ENCODE results near the gene PSME3IP1. TPM values are rescaled to one million over a fixed set of nuclear protein-coding genes. Genes with fewer than 3 reads are reported as not detected.

PSME3IP1 gene
- total RNA-seq, 3 donors from 2014 or later, result 64.8 to 81.4 (median 69.8) TPM

GRCh38 chr16:57223057-57223456, 37.2 kb upstream of the PSME3IP1 start:
- Histone ChIP-seq H3K4me3 (no peak overlapping the region), H3K27me3 (no peaks in the 10 kb centered on the region), H3K36me3 (peaks cover 4% of the 10 kb centered on the region), H3K9me3 (no peaks in the 10 kb centered on the region), H3K27ac (no peak overlapping the region), H3K4me1 (no peaks in the 10 kb centered on the region)
- no peak for TF ChIP-seq CTCF (IDR thresholded peaks at IDR 0.05)
- TF ChIP-seq POLR2A (IDR thresholded peaks at IDR 0.05), result no peak
- no peak for TF ChIP-seq POLR2AphosphoS5 (IDR thresholded peaks at IDR 0.05)
- no peak for DNase-seq (ENCODE audit: low spot score in 2 of 2)
- intact Hi-C loops (cut with DNase I; ENCODE audit: low total_unique reads), result no loop called here

- DNase-seq (ENCODE audit: low spot score in 2 of 2), result no peak
- Histone ChIP-seq H3K9me3 (peaks cover 0 to 6% of the 10 kb centered on the region in 2 donors), H3K27ac (no peak overlapping the region), H3K4me3 (no peak overlapping the region), H3K4me1 (no peaks in the 10 kb centered on the region), H3K27me3 (no peaks in the 10 kb centered on the region), H3K36me3 (peaks cover 21% of the 10 kb centered on the region)
- intact Hi-C loops (cut with DNase I; ENCODE audit: low total_unique reads), result no loop called here
- TF ChIP-seq CTCF (IDR thresholded peaks at IDR 0.05), result no peak
These were observed 31.1 kb upstream of the PSME3IP1 start for GRCh38 chr16:57216968-57217367.

- no peaks in the 10 kb centered on the region for H3K4me1 ChIP-seq
- no peak for TF ChIP-seq POLR2A (IDR thresholded peaks at IDR 0.05)
- TF ChIP-seq POLR2AphosphoS5 (IDR thresholded peaks at IDR 0.05), result no peak
- peaks cover 0 to 6% of the 10 kb centered on the region in 2 donors for H3K9me3 ChIP-seq
- H3K27ac ChIP-seq, result no peak overlapping the region
- H3K36me3 ChIP-seq, result peaks cover 21% of the 10 kb centered on the region
- H3K27me3 ChIP-seq, result no peaks in the 10 kb centered on the region
- H3K4me3 ChIP-seq, result no peak overlapping the region
- intact Hi-C loops (cut with DNase I; ENCODE audit: low total_unique reads), result no loop called here
- DNase-seq (ENCODE audit: low spot score in 2 of 2), result no peak
These were observed 27.6 kb upstream of the PSME3IP1 start for GRCh38 chr16:57213462-57213861.

DNA sequence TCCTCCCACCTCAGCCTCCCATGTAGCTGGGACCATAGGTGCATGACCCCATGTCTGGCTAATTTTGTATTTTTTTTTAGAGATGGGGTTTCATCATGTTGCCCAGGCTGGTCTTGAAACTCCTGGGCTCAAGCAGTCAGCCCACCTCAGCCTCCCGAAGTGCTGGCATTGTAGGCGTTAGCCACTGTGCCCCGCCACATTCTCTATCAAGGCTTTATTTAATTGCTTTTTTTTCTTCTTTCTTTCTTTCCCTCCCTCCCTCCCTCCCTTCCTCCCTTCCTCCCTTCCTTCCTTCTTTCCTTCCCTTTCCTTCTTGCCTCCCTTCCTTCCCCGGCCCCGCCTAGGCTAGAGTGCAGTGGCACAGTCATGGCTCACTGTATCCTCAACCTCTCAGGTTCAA, 23.9 kb upstream of the PSME3IP1 start:
- no peaks in the 10 kb centered on the region for H3K9me3 ChIP-seq
- intact Hi-C loops (cut with DNase I; ENCODE audit: low total_unique reads), result no loop called here
- TF ChIP-seq POLR2A (IDR thresholded peaks at IDR 0.05) (no peak), CTCF (IDR thresholded peaks at IDR 0.05) (no peak), POLR2AphosphoS5 (IDR thresholded peaks at IDR 0.05) (no peak)
- H3K27ac ChIP-seq, result no peak overlapping the region
- no peak overlapping the region for H3K4me3 ChIP-seq
- no peaks in the 10 kb centered on the region for H3K4me1 ChIP-seq
- DNase-seq (ENCODE audit: low spot score in 2 of 2), result no peak
- H3K27me3 ChIP-seq, result no peaks in the 10 kb centered on the region
- no peaks in the 10 kb centered on the region for H3K36me3 ChIP-seq

DNA sequence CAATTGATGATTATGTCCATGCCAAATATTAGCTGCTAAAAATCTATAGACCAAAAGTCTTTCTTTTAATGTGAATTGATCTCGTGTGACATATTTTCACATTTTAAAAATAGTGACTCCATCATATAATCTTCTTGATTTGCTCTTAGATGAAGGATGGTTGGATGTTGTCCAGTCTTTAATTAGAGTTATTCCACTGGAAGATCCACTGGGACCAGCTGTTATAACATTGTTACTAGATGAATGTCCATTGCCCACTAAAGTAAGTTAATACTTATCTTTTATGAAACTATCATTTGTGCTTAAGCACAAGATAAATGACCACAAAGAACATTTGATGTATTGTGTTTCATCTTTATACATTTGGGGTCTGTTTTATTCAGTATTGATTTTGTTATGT, 23.1 kb upstream of the PSME3IP1 start:
- H3K9me3 ChIP-seq, result no peaks in the 10 kb centered on the region
- H3K4me3 ChIP-seq, result no peak overlapping the region
- TF ChIP-seq POLR2A (IDR thresholded peaks at IDR 0.05) (no peak), CTCF (IDR thresholded peaks at IDR 0.05) (no peak), POLR2AphosphoS5 (IDR thresholded peaks at IDR 0.05) (no peak)
- no peaks in the 10 kb centered on the region for H3K36me3 ChIP-seq
- no peak for DNase-seq (ENCODE audit: low spot score in 2 of 2)
- no peaks in the 10 kb centered on the region for H3K27me3 ChIP-seq
- intact Hi-C loops (cut with DNase I; ENCODE audit: low total_unique reads), result no loop called here
- no peaks in the 10 kb centered on the region for H3K4me1 ChIP-seq
- no peak overlapping the region for H3K27ac ChIP-seq

GRCh38 chr16:57204675-57205074, 18.8 kb upstream of the PSME3IP1 start:
- H3K4me1 ChIP-seq, result no peaks in the 10 kb centered on the region
- no peaks in the 10 kb centered on the region for H3K9me3 ChIP-seq
- DNase-seq (ENCODE audit: low spot score in 2 of 2), result no peak
- no peak overlapping the region for H3K4me3 ChIP-seq
- H3K36me3 ChIP-seq, result no peaks in the 10 kb centered on the region
- H3K27me3 ChIP-seq, result no peaks in the 10 kb centered on the region
- TF ChIP-seq POLR2A (IDR thresholded peaks at IDR 0.05) (no peak), CTCF (IDR thresholded peaks at IDR 0.05) (no peak), POLR2AphosphoS5 (IDR thresholded peaks at IDR 0.05) (no peak)
- intact Hi-C loops (cut with DNase I; ENCODE audit: low total_unique reads), result no loop called here
- H3K27ac ChIP-seq, result no peak overlapping the region

Data from breast epithelium (tissue), 4 donors.